H9 (cell line): ENCODE data around the gene C18orf54. TPM values are rescaled to one million over a fixed set of nuclear protein-coding genes. Genes with fewer than 3 reads are reported as not detected.

Experiments
- DNase-seq: peaks from one replicate; pipeline ENCODE4 v3.0.0-alpha.2; 2017
- H2AFZ ChIP-seq: one replicate; pipeline ENCODE4 v1.6.1; 2013; ENCODE audit warnings: mild to moderate bottlenecking, low read length, control low read depth, moderate library complexity
- H2AK5ac ChIP-seq: 2 replicates; pipeline ENCODE4 v1.6.1; 2013; ENCODE audit warnings: low read length, control low read depth, mixed read lengths; ENCODE audit not compliant: insufficient read length
- H2BK120ac ChIP-seq: one replicate; pipeline ENCODE4 v1.6.1; 2013; ENCODE audit warnings: low read depth, mild to moderate bottlenecking, low read length, control low read depth, inconsistent platforms; ENCODE audit not compliant: poor library complexity, severe bottlenecking
- H2BK12ac ChIP-seq: 2 replicates; pipeline ENCODE4 v1.6.1; 2013; ENCODE audit warnings: low read length, control low read depth, mixed read lengths, low read depth; ENCODE audit not compliant: insufficient read length
- H2BK15ac ChIP-seq: 2 replicates; pipeline ENCODE4 v1.6.1; 2013; ENCODE audit warnings: low read depth, low read length, control low read depth
- H2BK20ac ChIP-seq: one replicate; pipeline ENCODE4 v1.6.1; 2013; ENCODE audit warnings: low read depth, mild to moderate bottlenecking, low read length, control low read depth, inconsistent platforms; ENCODE audit not compliant: poor library complexity, severe bottlenecking
- H2BK5ac ChIP-seq: 2 replicates; pipeline ENCODE4 v1.6.1; 2013; ENCODE audit warnings: low read length, control low read depth, mixed read lengths; ENCODE audit not compliant: insufficient read length
- H3K14ac ChIP-seq: 2 replicates; pipeline ENCODE4 v1.6.1; 2013; ENCODE audit warnings: low read length, control low read depth; ENCODE audit not compliant: insufficient read depth
- H3K18ac ChIP-seq: 2 replicates; pipeline ENCODE4 v1.6.1; 2013; ENCODE audit warnings: low read depth, mild to moderate bottlenecking, mixed read lengths, low read length, control low read depth; ENCODE audit not compliant: insufficient read length
- H3K23ac ChIP-seq: 2 replicates; pipeline ENCODE4 v1.6.1; 2013; ENCODE audit warnings: low read length, control low read depth, mixed read lengths, low read depth; ENCODE audit not compliant: insufficient read length
- H3K23me2 ChIP-seq: 2 replicates; pipeline ENCODE4 v1.6.1; 2013; ENCODE audit warnings: low read depth, mild to moderate bottlenecking, mixed read lengths, low read length, control low read depth; ENCODE audit not compliant: insufficient read length, poor library complexity, severe bottlenecking
- H3K27ac ChIP-seq: 2 replicates; pipeline ENCODE4 v1.5.1; 2013; ENCODE audit warnings: low read length, control low read depth, mixed read lengths, low read depth; ENCODE audit not compliant: insufficient read length
- H3K27me3 ChIP-seq: 2 replicates; pipeline ENCODE4 v1.6.1; 2013; ENCODE audit warnings: low read length, control low read depth, inconsistent platforms; ENCODE audit not compliant: insufficient read depth
- H3K4ac ChIP-seq: 2 replicates; pipeline ENCODE4 v1.6.1; 2013; ENCODE audit warnings: low read depth, mild to moderate bottlenecking, control low read depth, inconsistent platforms, low read length, moderate library complexity
- H3K4me1 ChIP-seq: 2 replicates; pipeline ENCODE4 v1.6.1; 2013; ENCODE audit warnings: low read length, control low read depth, inconsistent platforms; ENCODE audit not compliant: insufficient read depth
- H3K4me2 ChIP-seq: 2 replicates; pipeline ENCODE4 v1.6.1; 2013; ENCODE audit warnings: low read length, control low read depth, mixed read lengths; ENCODE audit not compliant: insufficient read length, insufficient read depth
- H3K56ac ChIP-seq: 2 replicates; pipeline ENCODE4 v1.6.1; 2013; ENCODE audit warnings: low read depth, mild to moderate bottlenecking, mixed read lengths, low read length, control low read depth; ENCODE audit not compliant: insufficient read length
- H3K79me1 ChIP-seq: 2 replicates; pipeline ENCODE4 v1.6.1; 2013; ENCODE audit warnings: low read depth, mild to moderate bottlenecking, moderate library complexity, low read length, control low read depth, inconsistent platforms; ENCODE audit not compliant: insufficient read depth, poor library complexity, severe bottlenecking
- H3K79me2 ChIP-seq: 2 replicates; pipeline ENCODE4 v1.6.1; 2013; ENCODE audit warnings: low read length, control low read depth, inconsistent platforms; ENCODE audit not compliant: insufficient read depth
- H3K9ac ChIP-seq: 2 replicates; pipeline ENCODE4 v1.6.1; 2013; ENCODE audit warnings: low read length, control low read depth, mixed read lengths; ENCODE audit not compliant: insufficient read length; ENCODE audit errors: extremely low read depth
- H3K9me3 ChIP-seq: one replicate; pipeline ENCODE4 v1.6.1; 2013; ENCODE audit warnings: low read depth, low read length, inconsistent platforms; ENCODE audit not compliant: control insufficient read depth
- H3T11ph ChIP-seq: one replicate; pipeline ENCODE4 v1.6.1; 2013; ENCODE audit warnings: mild to moderate bottlenecking, low read length, control low read depth, inconsistent platforms
- H4K20me1 ChIP-seq: one replicate; pipeline ENCODE4 v1.6.1; 2013; ENCODE audit not compliant: control insufficient read depth, insufficient read length, insufficient read depth
- H4K5ac ChIP-seq: 2 replicates; pipeline ENCODE4 v1.6.1; 2013; ENCODE audit warnings: low read depth, mild to moderate bottlenecking, mixed read lengths, low read length, control low read depth; ENCODE audit not compliant: insufficient read length
- H4K8ac ChIP-seq: replicated peaks from 2 replicates; pipeline ENCODE4 v1.6.1; 2013; ENCODE audit warnings: low read length, control low read depth, mixed read lengths, low read depth; ENCODE audit not compliant: insufficient read length
- H4K91ac ChIP-seq: 2 replicates; pipeline ENCODE4 v1.6.1; 2013; ENCODE audit warnings: low read depth, mild to moderate bottlenecking, moderate library complexity, mixed read lengths, low read length, control low read depth; ENCODE audit not compliant: insufficient read length
- H3K27ac Mint-ChIP-seq, 3 experiments: 2 replicates in 2 of 3; 3 replicates in 1 of 3; pipeline ENCODE4 v1.8.0; 2020 to 2021; ENCODE audit warnings: mixed read lengths in 3 of 3, mild to moderate bottlenecking in 1 of 3, moderate library complexity in 1 of 3
- H3K27me3 Mint-ChIP-seq: 2 replicates; pipeline ENCODE4 v1.8.0; 2021; ENCODE audit warnings: low read depth, mild to moderate bottlenecking, moderate library complexity, mixed read lengths
- H3K36me3 Mint-ChIP-seq, 3 experiments: 2 replicates in 2 of 3; 3 replicates in 1 of 3; pipeline ENCODE4 v1.8.0; 2020 to 2021; ENCODE audit warnings: low read depth in 3 of 3, mixed read lengths in 3 of 3; ENCODE audit not compliant: insufficient read depth in 1 of 3
- H3K4me1 Mint-ChIP-seq, 2 experiments: 2 replicates each; pipeline ENCODE4 v1.8.0; 2020; ENCODE audit warnings: mixed read lengths in 2 of 2
- H3K4me3 Mint-ChIP-seq, 2 experiments: 2 replicates in 1 of 2; 3 replicates in 1 of 2; pipeline ENCODE4 v1.8.0; 2020 to 2021; ENCODE audit warnings: mild to moderate bottlenecking in 2 of 2, mixed read lengths in 2 of 2, moderate library complexity in 1 of 2
- H3K9me3 Mint-ChIP-seq, 2 experiments: 2 replicates in 1 of 2; 3 replicates in 1 of 2; pipeline ENCODE4 v1.8.0; 2020; ENCODE audit warnings: mild to moderate bottlenecking in 2 of 2, mixed read lengths in 2 of 2, moderate library complexity in 1 of 2
- WGBS: extraction: QIAGEN DNeasy Blood & Tissue Kit; methylation state at CpG from one replicate; pipeline ENCODE4 v1.1.7; 2013; ENCODE audit warnings: missing lambda C conversion rate, low lambda C conversion rate, mixed read lengths; ENCODE audit not compliant: insufficient read length; ENCODE audit errors: extremely low coverage; 5-methylcytosine and 5-hydroxymethylcytosine counted together
- total RNA-seq: library from RNA; stranded (reverse); gene quantifications from 2 replicates; pipeline ENCODE4 v1.2.1, GENCODE V29; 2021
- TF ChIP-seq, protein P1 (sequence below): fragments of 200-600 bp; sonication (generic); conservative IDR thresholded peaks from 3 replicates; pipeline ENCODE4 v1.8.0; 2021; ENCODE audit warnings: antibody characterized with exemption, mild to moderate bottlenecking

The C18orf54 gene
- total RNA-seq, 1 experiment from 2014 or later, result 21.6 TPM

- Mint-ChIP-seq H3K27ac (no peak overlapping the region), H3K9me3 (no peaks in the 10 kb centered on the region), H3K4me1 (peaks cover 11 to 17% of the 10 kb centered on the region in 2 experiments), H3K4me3 (no peak overlapping the region), H3K36me3 (no peaks in the 10 kb centered on the region), H3K27me3 (no peaks in the 10 kb centered on the region)
- no peak overlapping the region for H2BK15ac ChIP-seq
- no peak overlapping the region for H3T11ph ChIP-seq
- H3K23me2 ChIP-seq, result no peaks in the 10 kb centered on the region
- H4K91ac ChIP-seq, result no peak overlapping the region
- H3K9ac ChIP-seq, result no peak overlapping the region
- H2AK5ac ChIP-seq, result no peak overlapping the region
- no peak overlapping the region for H3K4me2 ChIP-seq
- H3K14ac ChIP-seq, result no peak overlapping the region
- H2BK5ac ChIP-seq, result no peak overlapping the region
- H3K4me1 ChIP-seq, result no peaks in the 10 kb centered on the region
- H4K20me1 ChIP-seq, result no peaks in the 10 kb centered on the region
- no peaks in the 10 kb centered on the region for H3K27me3 ChIP-seq
- no CpG with 5 or more reads among the region's 2 CpGs for WGBS
- H2BK12ac ChIP-seq, result no peak overlapping the region
- no peaks in the 10 kb centered on the region for H3K79me1 ChIP-seq
- no peaks in the 10 kb centered on the region for H3K79me2 ChIP-seq
- H2BK120ac ChIP-seq, result no peak overlapping the region
- H3K4ac ChIP-seq, result no peak overlapping the region
- no peak overlapping the region for H3K56ac ChIP-seq
- DNase-seq, result no peak
- TF ChIP-seq, protein P1, sequence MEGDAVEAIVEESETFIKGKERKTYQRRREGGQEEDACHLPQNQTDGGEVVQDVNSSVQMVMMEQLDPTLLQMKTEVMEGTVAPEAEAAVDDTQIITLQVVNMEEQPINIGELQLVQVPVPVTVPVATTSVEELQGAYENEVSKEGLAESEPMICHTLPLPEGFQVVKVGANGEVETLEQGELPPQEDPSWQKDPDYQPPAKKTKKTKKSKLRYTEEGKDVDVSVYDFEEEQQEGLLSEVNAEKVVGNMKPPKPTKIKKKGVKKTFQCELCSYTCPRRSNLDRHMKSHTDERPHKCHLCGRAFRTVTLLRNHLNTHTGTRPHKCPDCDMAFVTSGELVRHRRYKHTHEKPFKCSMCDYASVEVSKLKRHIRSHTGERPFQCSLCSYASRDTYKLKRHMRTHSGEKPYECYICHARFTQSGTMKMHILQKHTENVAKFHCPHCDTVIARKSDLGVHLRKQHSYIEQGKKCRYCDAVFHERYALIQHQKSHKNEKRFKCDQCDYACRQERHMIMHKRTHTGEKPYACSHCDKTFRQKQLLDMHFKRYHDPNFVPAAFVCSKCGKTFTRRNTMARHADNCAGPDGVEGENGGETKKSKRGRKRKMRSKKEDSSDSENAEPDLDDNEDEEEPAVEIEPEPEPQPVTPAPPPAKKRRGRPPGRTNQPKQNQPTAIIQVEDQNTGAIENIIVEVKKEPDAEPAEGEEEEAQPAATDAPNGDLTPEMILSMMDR, result no peak
- no peaks in the 10 kb centered on the region for H3K9me3 ChIP-seq
- no peak overlapping the region for H3K23ac ChIP-seq
- no peak overlapping the region for H4K8ac ChIP-seq
- no peak overlapping the region for H3K27ac ChIP-seq
- H2AFZ ChIP-seq, result no peak overlapping the region
- no peak overlapping the region for H3K18ac ChIP-seq
- no peak overlapping the region for H2BK20ac ChIP-seq
- H4K5ac ChIP-seq, result no peak overlapping the region
These were observed 33.7 kb upstream of the C18orf54 start for GRCh38 chr18:54323970-54324369.
